Measurements from ENCODE around the gene ZNF598. TPM values are rescaled to one million over a fixed set of nuclear protein-coding genes. Genes with fewer than 3 reads are reported as not detected.

Gene ZNF598
- total RNA-seq, 3 donors from 2014 or later (not counting 1 experiment from before 2014, with no cell fraction given) = 56.1 to 71.6 (median 58.2) TPM

GRCh38 chr16:1984347-1985225, 25.0 kb downstream of the ZNF598 start:
- peaks cover 32% of the 10 kb centered on the region for H3K4me1 ChIP-seq (ENCODE audit: control insufficient read depth, insufficient read depth, low read length)
- ATAC-seq (peak; percentile 11 to 30 (median 22)), DNase-seq (no peak)
- TF ChIP-seq CTCF (IDR thresholded peaks at IDR 0.05) = no peak
- Mint-ChIP-seq H3K4me1 (peaks cover 4 to 22% of the 10 kb centered on the region in 2 donors), H3K27ac (peak overlapping the region in 1 of 2 donors; percentile 72), H3K36me3 (no peaks in the 10 kb centered on the region), H3K9me3 (no peaks in the 10 kb centered on the region), H3K27me3 (ENCODE audit: low read depth in 2 of 2) (peaks cover 0 to 14% of the 10 kb centered on the region in 2 donors), H3K4me3 (peak overlapping the region; percentile 86)
- intact Hi-C loops (cut with micrococcal nuclease) = no loop called here
- H3K27me3 ChIP-seq (ENCODE audit: control insufficient read depth, insufficient read depth, low read length) = peaks cover 29% of the 10 kb centered on the region
- peak overlapping the region; percentile 54 for H3K4me3 ChIP-seq (ENCODE audit: low read length)
- WGBS (ENCODE audit: insufficient coverage) = 15% methylated on average over 58 of the region's 58 CpGs
- no peaks in the 10 kb centered on the region for H3K9me3 ChIP-seq (ENCODE audit: control insufficient read depth, insufficient read depth, low read length)
- H3K36me3 ChIP-seq (ENCODE audit: control insufficient read depth, insufficient read depth, low read length) = peaks cover 10% of the 10 kb centered on the region
- peak overlapping the region; percentile 35 for H3K27ac ChIP-seq (ENCODE audit: low read length)

- Mint-ChIP-seq H3K36me3 (no peaks in the 10 kb centered on the region), H3K9me3 (no peaks in the 10 kb centered on the region), H3K4me3 (peak within 1 kb of the TSS; percentile 86), H3K4me1 (peaks cover 4 to 16% of the 10 kb centered on the region in 2 donors), H3K27me3 (ENCODE audit: low read depth in 2 of 2) (peaks cover 0 to 14% of the 10 kb centered on the region in 2 donors), H3K27ac (peak within 1 kb of the TSS; percentile 26 to 72)
- ATAC-seq (peak; percentile 87 to 93 (median 87)), DNase-seq (peak; percentile 74 to 78)
- H3K27me3 ChIP-seq (ENCODE audit: control insufficient read depth, insufficient read depth, low read length) = peaks cover 31% of the 10 kb centered on the region
- H3K36me3 ChIP-seq (ENCODE audit: control insufficient read depth, insufficient read depth, low read length) = peaks cover 10% of the 10 kb centered on the region
- intact Hi-C loops (cut with micrococcal nuclease) = no loop called here
- H3K27ac ChIP-seq (ENCODE audit: low read length) = peak within 1 kb of the TSS; percentile 75
- peaks cover 27% of the 10 kb centered on the region for H3K4me1 ChIP-seq (ENCODE audit: control insufficient read depth, insufficient read depth, low read length)
- WGBS (ENCODE audit: insufficient coverage) = under 1% methylated on average over 109 of the region's 109 CpGs
- no peaks in the 10 kb centered on the region for H3K9me3 ChIP-seq (ENCODE audit: control insufficient read depth, insufficient read depth, low read length)
- TF ChIP-seq CTCF (IDR thresholded peaks at IDR 0.05) = peak; percentile 15
- H3K4me3 ChIP-seq (ENCODE audit: low read length) = peak within 1 kb of the TSS; percentile 58
Observed at GRCh38 chr16:1983544-1984346, 25.9 kb downstream of the ZNF598 start, which contains the start of gene GFER. GFER (plus strand) TSS chr16:1984193; CDS start chr16:1984219, 26 bp downstream.

- ATAC-seq = no peak
- 28% methylated on average over 19 of the region's 19 CpGs for WGBS (ENCODE audit: insufficient coverage)
Observed at GRCh38 chr16:1982991-1983543, 26.6 kb downstream of the ZNF598 start.

More at GRCh38 chr16:1982991-1983543, 26.6 kb downstream of the ZNF598 start:
- H3K27ac Mint-ChIP-seq = peak overlapping the region; percentile 26 to 72
- no peak overlapping the region for H3K4me3 ChIP-seq (ENCODE audit: low read length)
- H3K27ac ChIP-seq (ENCODE audit: low read length) = no peak overlapping the region
- peaks cover 0 to 12% of the 10 kb centered on the region in 2 donors for H3K27me3 Mint-ChIP-seq (ENCODE audit: low read depth in 2 of 2)
- H3K4me1 Mint-ChIP-seq = peaks cover 4 to 12% of the 10 kb centered on the region in 2 donors
- no peaks in the 10 kb centered on the region for H3K9me3 Mint-ChIP-seq
- peaks cover 27% of the 10 kb centered on the region for H3K4me1 ChIP-seq (ENCODE audit: control insufficient read depth, insufficient read depth, low read length)
- H3K27me3 ChIP-seq (ENCODE audit: control insufficient read depth, insufficient read depth, low read length) = peaks cover 31% of the 10 kb centered on the region
- DNase-seq = no peak
- TF ChIP-seq CTCF (IDR thresholded peaks at IDR 0.05) = no peak
- no peaks in the 10 kb centered on the region for H3K36me3 Mint-ChIP-seq
- intact Hi-C loops (cut with micrococcal nuclease) = no loop called here
- peaks cover 16% of the 10 kb centered on the region for H3K36me3 ChIP-seq (ENCODE audit: control insufficient read depth, insufficient read depth, low read length)
- H3K9me3 ChIP-seq (ENCODE audit: control insufficient read depth, insufficient read depth, low read length) = no peaks in the 10 kb centered on the region
- H3K4me3 Mint-ChIP-seq = peak overlapping the region; percentile 86

All from natural killer cell (primary cell).